Measurements from ENCODE around the gene ZFAND4. TPM values are rescaled to one million over a fixed set of nuclear protein-coding genes. Genes with fewer than 3 reads are reported as not detected.

The ZFAND4 gene
- total and polyA plus RNA-seq, 10 of the 15 experiments (the other 5 are each of a cell fraction or from before 2014, with no cell fraction given), result 4.7 to 20.8 (median 12.8) TPM

- BruUV-seq (replicated peaks), result no TSS peak
- ChIA-PET RAD21 (ENCODE audit: unreplicated experiment) (no interaction called here), SMC1A (ENCODE audit: uncharacterized antibody, unreplicated experiment) (interaction anchor here (0.8 to 1.0 kb wide), 2 partner anchors 13 to 15 kb away, joined by 3 read pairs; no protein-coding TSS in a partner anchor), POLR2A (no interaction called here), CTCF (interaction anchor here (0.6 kb wide), 1 partner anchor 18 kb away, joined by 3 read pairs; no protein-coding TSS in a partner anchor)
- Histone ChIP-seq H4K20me1 (ENCODE audit: control insufficient read depth, insufficient read depth) (no peaks in the 10 kb centered on the region), H3K4me1 (ENCODE audit: control insufficient read depth, insufficient read depth, low read length) (no peaks in the 10 kb centered on the region), H3K4me3 (no peak overlapping the region), H3K9ac (ENCODE audit: control insufficient read depth, insufficient read depth, low read length) (no peak overlapping the region), H3K27me3 (replicated peaks in 1 of 2; ENCODE audit: control insufficient read depth in 2 of 2, insufficient read depth in 2 of 2, low read length in 1 of 2) (no peaks in the 10 kb centered on the region), H3K27ac (ENCODE audit: control insufficient read depth, insufficient read depth) (no peak overlapping the region), H3K36me3 (ENCODE audit: control insufficient read depth in 2 of 2, insufficient read depth in 2 of 2, low read length in 1 of 2) (peaks cover 0 to 2% of the 10 kb centered on the region in 2 experiments; a peak in 1 of 4 replicates), H2AFZ (ENCODE audit: control insufficient read depth, low read depth, low read length) (no peak overlapping the region), H3K9me3 (replicated peaks; ENCODE audit: control insufficient read depth, insufficient read depth, low read length) (no peaks in the 10 kb centered on the region), H3K79me2 (ENCODE audit: control insufficient read depth, insufficient read depth, low read length) (no peaks in the 10 kb centered on the region), H3K4me2 (ENCODE audit: control insufficient read depth, insufficient read depth) (no peak overlapping the region)
- no peak for ATAC-seq
- in situ Hi-C loops (cut with MboI), result no loop called here
- DNase-seq (ENCODE audit: low read depth, low spot score), result no peak
- intact Hi-C loops (cut with micrococcal nuclease; ENCODE audit: unreplicated experiment), result no loop called here
- no peak for TF ChIP-seq SREBF2 (IDR thresholded peaks at IDR 0.05; ENCODE audit: low read length)
- TF ChIP-seq, protein P1, sequence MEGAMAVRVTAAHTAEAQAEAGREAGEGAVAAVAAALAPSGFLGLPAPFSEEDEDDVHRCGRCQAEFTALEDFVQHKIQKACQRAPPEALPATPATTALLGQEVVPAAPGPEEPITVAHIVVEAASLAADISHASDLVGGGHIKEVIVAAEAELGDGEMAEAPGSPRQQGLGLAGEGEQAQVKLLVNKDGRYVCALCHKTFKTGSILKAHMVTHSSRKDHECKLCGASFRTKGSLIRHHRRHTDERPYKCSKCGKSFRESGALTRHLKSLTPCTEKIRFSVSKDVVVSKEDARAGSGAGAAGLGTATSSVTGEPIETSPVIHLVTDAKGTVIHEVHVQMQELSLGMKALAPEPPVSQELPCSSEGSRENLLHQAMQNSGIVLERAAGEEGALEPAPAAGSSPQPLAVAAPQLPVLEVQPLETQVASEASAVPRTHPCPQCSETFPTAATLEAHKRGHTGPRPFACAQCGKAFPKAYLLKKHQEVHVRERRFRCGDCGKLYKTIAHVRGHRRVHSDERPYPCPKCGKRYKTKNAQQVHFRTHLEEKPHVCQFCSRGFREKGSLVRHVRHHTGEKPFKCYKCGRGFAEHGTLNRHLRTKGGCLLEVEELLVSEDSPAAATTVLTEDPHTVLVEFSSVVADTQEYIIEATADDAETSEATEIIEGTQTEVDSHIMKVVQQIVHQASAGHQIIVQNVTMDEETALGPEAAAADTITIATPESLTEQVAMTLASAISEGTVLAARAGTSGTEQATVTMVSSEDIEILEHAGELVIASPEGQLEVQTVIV (IDR thresholded peaks at IDR 0.05; ENCODE audit: borderline replicate concordance, partially characterized antibody), result no peak
- TF ChIP-seq YBX1 (IDR thresholded peaks at IDR 0.05), result no peak
- no peak for TF ChIP-seq REST (IDR thresholded peaks at IDR 0.05; ENCODE audit: low read depth, low read length)
- FAIRE-seq, result no peak
Measured at GRCh38 chr10:45612741-45613140, 59.8 kb downstream of the ZFAND4 start.
